ENCODE data around the gene OR5K2. TPM values are rescaled to one million over a fixed set of nuclear protein-coding genes. Genes with fewer than 3 reads are reported as not detected.

The OR5K2 gene
- total and polyA plus RNA-seq, 10 of the 15 experiments (the other 5 are each of a cell fraction or from before 2014, with no cell fraction given): 0.12 TPM; not detected in 9

DNA sequence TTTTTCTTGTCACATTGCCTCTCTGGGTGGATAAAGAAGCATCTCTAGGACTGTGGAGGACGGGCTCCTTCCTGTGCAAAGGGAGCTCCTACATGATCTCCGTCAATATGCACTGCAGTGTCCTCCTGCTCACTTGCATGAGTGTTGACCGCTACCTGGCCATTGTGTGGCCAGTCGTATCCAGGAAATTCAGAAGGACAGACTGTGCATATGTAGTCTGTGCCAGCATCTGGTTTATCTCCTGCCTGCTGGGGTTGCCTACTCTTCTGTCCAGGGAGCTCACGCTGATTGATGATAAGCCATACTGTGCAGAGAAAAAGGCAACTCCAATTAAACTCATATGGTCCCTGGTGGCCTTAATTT, 34.8 kb downstream of the OR5K2 start (continued):
- TF ChIP-seq BCL11A (IDR thresholded peaks at IDR 0.05; ENCODE audit: low read depth, low read length) (no peak), GATAD2B (conservative IDR thresholded peaks at IDR 0.05; ENCODE audit: low read depth) (no peak), HDAC6 (IDR thresholded peaks at IDR 0.05; ENCODE audit: unreplicated experiment) (no peak), SMC3 (IDR thresholded peaks at IDR 0.05; ENCODE audit: borderline replicate concordance, low read length) (no peak), BMI1 (IDR thresholded peaks at IDR 0.05; ENCODE audit: borderline replicate concordance) (no peak), WRNIP1 (IDR thresholded peaks at IDR 0.05; ENCODE audit: borderline replicate concordance, low read depth, low read length) (no peak; the same call in 1 of the 2 replicates), SMAD5 (IDR thresholded peaks at IDR 0.05; ENCODE audit: low read depth) (peak; percentile 56; the same call in 1 of the 2 replicates), MEF2B (IDR thresholded peaks at IDR 0.05; ENCODE audit: partially characterized antibody, poor library complexity, severe bottlenecking) (no peak), CBX5 (IDR thresholded peaks at IDR 0.05; ENCODE audit: low read depth) (no peak; the same call in 1 of the 2 replicates), IKZF1 (conservative IDR thresholded peaks at IDR 0.05) (no peak), MEF2A (IDR thresholded peaks at IDR 0.05; ENCODE audit: insufficient read depth, low read depth, low read length) (no peak), POLR2A (IDR thresholded peaks at IDR 0.05; ENCODE audit: low read depth, low read length) (peak; percentile 83), MTA3 (IDR thresholded peaks at IDR 0.05; ENCODE audit: borderline replicate concordance, low read length) (peak; percentile 35; the same call in 1 of the 2 replicates)
- TF ChIP-seq, protein P1, sequence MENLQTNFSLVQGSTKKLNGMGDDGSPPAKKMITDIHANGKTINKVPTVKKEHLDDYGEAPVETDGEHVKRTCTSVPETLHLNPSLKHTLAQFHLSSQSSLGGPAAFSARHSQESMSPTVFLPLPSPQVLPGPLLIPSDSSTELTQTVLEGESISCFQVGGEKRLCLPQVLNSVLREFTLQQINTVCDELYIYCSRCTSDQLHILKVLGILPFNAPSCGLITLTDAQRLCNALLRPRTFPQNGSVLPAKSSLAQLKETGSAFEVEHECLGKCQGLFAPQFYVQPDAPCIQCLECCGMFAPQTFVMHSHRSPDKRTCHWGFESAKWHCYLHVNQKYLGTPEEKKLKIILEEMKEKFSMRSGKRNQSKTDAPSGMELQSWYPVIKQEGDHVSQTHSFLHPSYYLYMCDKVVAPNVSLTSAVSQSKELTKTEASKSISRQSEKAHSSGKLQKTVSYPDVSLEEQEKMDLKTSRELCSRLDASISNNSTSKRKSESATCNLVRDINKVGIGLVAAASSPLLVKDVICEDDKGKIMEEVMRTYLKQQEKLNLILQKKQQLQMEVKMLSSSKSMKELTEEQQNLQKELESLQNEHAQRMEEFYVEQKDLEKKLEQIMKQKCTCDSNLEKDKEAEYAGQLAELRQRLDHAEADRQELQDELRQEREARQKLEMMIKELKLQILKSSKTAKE (IDR thresholded peaks at IDR 0.05; ENCODE audit: low read depth, poor library complexity, severe bottlenecking): no peak
- TF ChIP-seq, protein P2, sequence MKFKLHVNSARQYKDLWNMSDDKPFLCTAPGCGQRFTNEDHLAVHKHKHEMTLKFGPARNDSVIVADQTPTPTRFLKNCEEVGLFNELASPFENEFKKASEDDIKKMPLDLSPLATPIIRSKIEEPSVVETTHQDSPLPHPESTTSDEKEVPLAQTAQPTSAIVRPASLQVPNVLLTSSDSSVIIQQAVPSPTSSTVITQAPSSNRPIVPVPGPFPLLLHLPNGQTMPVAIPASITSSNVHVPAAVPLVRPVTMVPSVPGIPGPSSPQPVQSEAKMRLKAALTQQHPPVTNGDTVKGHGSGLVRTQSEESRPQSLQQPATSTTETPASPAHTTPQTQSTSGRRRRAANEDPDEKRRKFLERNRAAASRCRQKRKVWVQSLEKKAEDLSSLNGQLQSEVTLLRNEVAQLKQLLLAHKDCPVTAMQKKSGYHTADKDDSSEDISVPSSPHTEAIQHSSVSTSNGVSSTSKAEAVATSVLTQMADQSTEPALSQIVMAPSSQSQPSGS (IDR thresholded peaks at IDR 0.05; ENCODE audit: low read length): no peak
- TF ChIP-seq, protein P3, sequence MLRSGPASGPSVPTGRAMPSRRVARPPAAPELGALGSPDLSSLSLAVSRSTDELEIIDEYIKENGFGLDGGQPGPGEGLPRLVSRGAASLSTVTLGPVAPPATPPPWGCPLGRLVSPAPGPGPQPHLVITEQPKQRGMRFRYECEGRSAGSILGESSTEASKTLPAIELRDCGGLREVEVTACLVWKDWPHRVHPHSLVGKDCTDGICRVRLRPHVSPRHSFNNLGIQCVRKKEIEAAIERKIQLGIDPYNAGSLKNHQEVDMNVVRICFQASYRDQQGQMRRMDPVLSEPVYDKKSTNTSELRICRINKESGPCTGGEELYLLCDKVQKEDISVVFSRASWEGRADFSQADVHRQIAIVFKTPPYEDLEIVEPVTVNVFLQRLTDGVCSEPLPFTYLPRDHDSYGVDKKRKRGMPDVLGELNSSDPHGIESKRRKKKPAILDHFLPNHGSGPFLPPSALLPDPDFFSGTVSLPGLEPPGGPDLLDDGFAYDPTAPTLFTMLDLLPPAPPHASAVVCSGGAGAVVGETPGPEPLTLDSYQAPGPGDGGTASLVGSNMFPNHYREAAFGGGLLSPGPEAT (IDR thresholded peaks at IDR 0.05; ENCODE audit: low read depth): no peak
- TF ChIP-seq, protein P4, sequence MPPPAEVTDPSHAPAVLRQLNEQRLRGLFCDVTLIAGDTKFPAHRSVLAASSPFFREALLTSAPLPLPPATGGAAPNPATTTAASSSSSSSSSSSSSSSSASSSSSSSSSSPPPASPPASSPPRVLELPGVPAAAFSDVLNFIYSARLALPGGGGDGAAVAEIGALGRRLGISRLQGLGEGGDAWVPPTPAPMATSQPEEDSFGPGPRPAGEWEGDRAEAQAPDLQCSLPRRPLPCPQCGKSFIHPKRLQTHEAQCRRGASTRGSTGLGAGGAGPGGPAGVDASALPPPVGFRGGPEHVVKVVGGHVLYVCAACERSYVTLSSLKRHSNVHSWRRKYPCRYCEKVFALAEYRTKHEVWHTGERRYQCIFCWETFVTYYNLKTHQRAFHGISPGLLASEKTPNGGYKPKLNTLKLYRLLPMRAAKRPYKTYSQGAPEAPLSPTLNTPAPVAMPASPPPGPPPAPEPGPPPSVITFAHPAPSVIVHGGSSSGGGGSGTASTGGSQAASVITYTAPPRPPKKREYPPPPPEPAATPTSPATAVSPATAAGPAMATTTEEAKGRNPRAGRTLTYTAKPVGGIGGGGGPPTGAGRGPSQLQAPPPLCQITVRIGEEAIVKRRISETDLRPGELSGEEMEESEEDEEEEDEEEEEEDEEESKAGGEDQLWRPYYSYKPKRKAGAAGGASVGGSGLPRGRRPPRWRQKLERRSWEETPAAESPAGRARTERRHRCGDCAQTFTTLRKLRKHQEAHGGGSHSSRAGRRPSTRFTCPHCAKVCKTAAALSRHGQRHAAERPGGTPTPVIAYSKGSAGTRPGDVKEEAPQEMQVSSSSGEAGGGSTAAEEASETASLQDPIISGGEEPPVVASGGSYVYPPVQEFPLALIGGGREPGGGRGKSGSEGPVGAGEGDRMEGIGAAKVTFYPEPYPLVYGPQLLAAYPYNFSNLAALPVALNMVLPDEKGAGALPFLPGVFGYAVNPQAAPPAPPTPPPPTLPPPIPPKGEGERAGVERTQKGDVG (CRISPR knock-in tag; IDR thresholded peaks at IDR 0.05): no peak
- TF ChIP-seq, protein P5, sequence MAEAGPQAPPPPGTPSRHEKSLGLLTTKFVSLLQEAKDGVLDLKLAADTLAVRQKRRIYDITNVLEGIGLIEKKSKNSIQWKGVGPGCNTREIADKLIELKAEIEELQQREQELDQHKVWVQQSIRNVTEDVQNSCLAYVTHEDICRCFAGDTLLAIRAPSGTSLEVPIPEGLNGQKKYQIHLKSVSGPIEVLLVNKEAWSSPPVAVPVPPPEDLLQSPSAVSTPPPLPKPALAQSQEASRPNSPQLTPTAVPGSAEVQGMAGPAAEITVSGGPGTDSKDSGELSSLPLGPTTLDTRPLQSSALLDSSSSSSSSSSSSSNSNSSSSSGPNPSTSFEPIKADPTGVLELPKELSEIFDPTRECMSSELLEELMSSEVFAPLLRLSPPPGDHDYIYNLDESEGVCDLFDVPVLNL (IDR thresholded peaks at IDR 0.05; ENCODE audit: low read depth, low read length): no peak
- TF ChIP-seq, protein P6, sequence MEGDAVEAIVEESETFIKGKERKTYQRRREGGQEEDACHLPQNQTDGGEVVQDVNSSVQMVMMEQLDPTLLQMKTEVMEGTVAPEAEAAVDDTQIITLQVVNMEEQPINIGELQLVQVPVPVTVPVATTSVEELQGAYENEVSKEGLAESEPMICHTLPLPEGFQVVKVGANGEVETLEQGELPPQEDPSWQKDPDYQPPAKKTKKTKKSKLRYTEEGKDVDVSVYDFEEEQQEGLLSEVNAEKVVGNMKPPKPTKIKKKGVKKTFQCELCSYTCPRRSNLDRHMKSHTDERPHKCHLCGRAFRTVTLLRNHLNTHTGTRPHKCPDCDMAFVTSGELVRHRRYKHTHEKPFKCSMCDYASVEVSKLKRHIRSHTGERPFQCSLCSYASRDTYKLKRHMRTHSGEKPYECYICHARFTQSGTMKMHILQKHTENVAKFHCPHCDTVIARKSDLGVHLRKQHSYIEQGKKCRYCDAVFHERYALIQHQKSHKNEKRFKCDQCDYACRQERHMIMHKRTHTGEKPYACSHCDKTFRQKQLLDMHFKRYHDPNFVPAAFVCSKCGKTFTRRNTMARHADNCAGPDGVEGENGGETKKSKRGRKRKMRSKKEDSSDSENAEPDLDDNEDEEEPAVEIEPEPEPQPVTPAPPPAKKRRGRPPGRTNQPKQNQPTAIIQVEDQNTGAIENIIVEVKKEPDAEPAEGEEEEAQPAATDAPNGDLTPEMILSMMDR (IDR thresholded peaks at IDR 0.05 in 2 of 3, conservative IDR thresholded peaks at IDR 0.05 in 1 of 3; ENCODE audit: control insufficient read depth in 2 of 3, extremely low read depth in 1 of 3, insufficient read depth in 1 of 3, low read depth in 3 of 3, low read length in 3 of 3): no peak

Measured in GM12878 (cell line).